ENCODE measurements around the gene SNX5.

GRCh38 chr20:18012901-18013300 is 44.3 kb upstream of the SNX5 start:
- TF ChIP-seq EZH2 (IDR thresholded peaks at IDR 0.05), result no peak
- no peak for TF ChIP-seq POLR2AphosphoS5 (IDR thresholded peaks at IDR 0.05; ENCODE audit: borderline replicate concordance, low read depth, low read length)

Data from SK-N-MC (cell line).